ENCODE data around the gene SLC22A12.

Gene SLC22A12

DNA sequence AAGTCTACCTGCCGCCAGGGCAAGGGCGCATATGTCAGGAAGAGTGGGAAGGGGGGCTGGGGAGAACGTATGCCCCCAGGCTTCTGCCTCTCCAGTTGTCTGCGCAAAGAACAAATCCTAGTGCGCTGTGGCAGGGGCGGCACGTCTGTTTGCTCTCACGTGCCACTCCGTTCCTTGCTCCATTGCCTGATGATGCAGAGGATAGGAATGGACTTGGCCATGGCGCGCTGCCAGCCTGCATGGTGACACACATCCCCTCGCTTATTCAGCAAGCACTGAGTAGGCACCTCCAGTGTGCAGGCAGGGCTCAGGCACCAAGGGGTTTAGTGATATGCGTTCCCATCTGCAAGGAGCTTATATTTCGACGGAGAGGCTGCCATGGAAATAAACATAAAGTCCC lies 45.4 kb upstream of the SLC22A12 start:
- Histone ChIP-seq H3K4me2 (ENCODE audit: low read length, poor library complexity, severe bottlenecking) (no peak overlapping the region), H3K79me1 (replicated peaks; ENCODE audit: low read length, poor library complexity, severe bottlenecking) (no peaks in the 10 kb centered on the region), H3K27ac (ENCODE audit: low read length, poor library complexity, severe bottlenecking) (no peak overlapping the region), H3K14ac (ENCODE audit: low read length in 2 of 2) (no peak overlapping the region), H4K8ac (ENCODE audit: low read length) (no peak overlapping the region), H3K9me3 (ENCODE audit: control insufficient read depth, low read length) (peaks cover 12% of the 10 kb centered on the region), H2AK5ac (ENCODE audit: low read length, severe bottlenecking) (no peak overlapping the region), H3K4ac (ENCODE audit: low read depth in 1 of 2, low read length in 2 of 2) (no peak overlapping the region), H3K27me3 (ENCODE audit: control insufficient read depth in 1 of 2, insufficient read depth in 1 of 2, low read length in 2 of 2) (peaks cover 0 to 21% of the 10 kb centered on the region in 2 experiments), H4K91ac (ENCODE audit: low read length) (no peak overlapping the region), H3K18ac (ENCODE audit: low read depth in 1 of 2, low read length in 2 of 2) (no peak overlapping the region), H2BK12ac (ENCODE audit: low read length in 2 of 2) (no peak overlapping the region), H3K9ac (ENCODE audit: low read length) (no peak overlapping the region), H2BK120ac (ENCODE audit: low read depth, low read length) (no peak overlapping the region), H3K4me3 (ENCODE audit: insufficient read depth in 1 of 2, low read depth in 1 of 2, low read length in 2 of 2) (no peak overlapping the region), H3K36me3 (ENCODE audit: control insufficient read depth in 1 of 2, insufficient read depth in 2 of 2, low read depth in 1 of 2, low read length in 2 of 2) (no peaks in the 10 kb centered on the region), H2BK15ac (ENCODE audit: low read depth, poor library complexity, severe bottlenecking) (no peak overlapping the region), H3K4me1 (ENCODE audit: control insufficient read depth, insufficient read depth, low read depth, low read length) (peaks cover 6% of the 10 kb centered on the region), H2BK5ac (ENCODE audit: low read depth, low read length, poor library complexity, severe bottlenecking) (no peak overlapping the region), H2AFZ (ENCODE audit: low read depth, low read length) (no peak overlapping the region), H3K23ac (ENCODE audit: low read length in 2 of 2) (no peak overlapping the region)
- WGBS: 75% methylated on average over 15 of the region's 15 CpGs
- peak; percentile 50 for DNase-seq

- no peak overlapping the region for H4K91ac ChIP-seq (ENCODE audit: low read length)
- H3K4me3 ChIP-seq (ENCODE audit: insufficient read depth in 1 of 2, low read depth in 1 of 2, low read length in 2 of 2): no peak overlapping the region
- 84% methylated on average over 2 of the region's 2 CpGs for WGBS
- no peak overlapping the region for H3K9ac ChIP-seq (ENCODE audit: low read length)
- H4K8ac ChIP-seq (ENCODE audit: low read length): no peak overlapping the region
- no peak overlapping the region for H3K27ac ChIP-seq (ENCODE audit: low read length, poor library complexity, severe bottlenecking)
- no peak overlapping the region for H3K14ac ChIP-seq (ENCODE audit: low read length in 2 of 2)
- H3K23ac ChIP-seq (ENCODE audit: low read length in 2 of 2): no peak overlapping the region
- H3K9me3 ChIP-seq (ENCODE audit: control insufficient read depth, low read length): peaks cover 12% of the 10 kb centered on the region
- H2BK12ac ChIP-seq (ENCODE audit: low read length in 2 of 2): no peak overlapping the region
- no peaks in the 10 kb centered on the region for H3K79me1 ChIP-seq (replicated peaks; ENCODE audit: low read length, poor library complexity, severe bottlenecking)
- no peak for DNase-seq
- H3K4ac ChIP-seq (ENCODE audit: low read depth in 1 of 2, low read length in 2 of 2): no peak overlapping the region
- peaks cover 6% of the 10 kb centered on the region for H3K4me1 ChIP-seq (ENCODE audit: control insufficient read depth, insufficient read depth, low read depth, low read length)
- no peak overlapping the region for H2BK120ac ChIP-seq (ENCODE audit: low read depth, low read length)
- H2AFZ ChIP-seq (ENCODE audit: low read depth, low read length): no peak overlapping the region
- no peak overlapping the region for H3K4me2 ChIP-seq (ENCODE audit: low read length, poor library complexity, severe bottlenecking)
- no peak overlapping the region for H2BK5ac ChIP-seq (ENCODE audit: low read depth, low read length, poor library complexity, severe bottlenecking)
- no peak overlapping the region for H2AK5ac ChIP-seq (ENCODE audit: low read length, severe bottlenecking)
- H3K18ac ChIP-seq (ENCODE audit: low read depth in 1 of 2, low read length in 2 of 2): no peak overlapping the region
- H3K36me3 ChIP-seq (ENCODE audit: control insufficient read depth in 1 of 2, insufficient read depth in 2 of 2, low read depth in 1 of 2, low read length in 2 of 2): no peaks in the 10 kb centered on the region
- no peak overlapping the region for H2BK15ac ChIP-seq (ENCODE audit: low read depth, poor library complexity, severe bottlenecking)
- H3K27me3 ChIP-seq (ENCODE audit: control insufficient read depth in 1 of 2, insufficient read depth in 1 of 2, low read length in 2 of 2): peaks cover 0 to 18% of the 10 kb centered on the region in 2 experiments
Measured at GRCh38 chr11:64546176-64546575, 44.8 kb upstream of the SLC22A12 start.

GRCh38 chr11:64546600-64546999 lies 44.4 kb upstream of the SLC22A12 start:
- no peak overlapping the region for H2BK120ac ChIP-seq (ENCODE audit: low read depth, low read length)
- no peak overlapping the region for H3K27ac ChIP-seq (ENCODE audit: low read length, poor library complexity, severe bottlenecking)
- H3K27me3 ChIP-seq (ENCODE audit: control insufficient read depth in 1 of 2, insufficient read depth in 1 of 2, low read length in 2 of 2): peaks cover under 1 to 15% of the 10 kb centered on the region in 2 experiments
- no peak overlapping the region for H4K8ac ChIP-seq (ENCODE audit: low read length)
- no peak overlapping the region for H3K4me3 ChIP-seq (ENCODE audit: insufficient read depth in 1 of 2, low read depth in 1 of 2, low read length in 2 of 2)
- H2AFZ ChIP-seq (ENCODE audit: low read depth, low read length): no peak overlapping the region
- no peak overlapping the region for H3K18ac ChIP-seq (ENCODE audit: low read depth in 1 of 2, low read length in 2 of 2)
- H3K79me1 ChIP-seq (replicated peaks; ENCODE audit: low read length, poor library complexity, severe bottlenecking): no peaks in the 10 kb centered on the region
- WGBS: 87% methylated on average over 8 of the region's 8 CpGs
- peaks cover 6% of the 10 kb centered on the region for H3K4me1 ChIP-seq (ENCODE audit: control insufficient read depth, insufficient read depth, low read depth, low read length)
- no peak overlapping the region for H2BK12ac ChIP-seq (ENCODE audit: low read length in 2 of 2)
- peaks cover 12% of the 10 kb centered on the region for H3K9me3 ChIP-seq (ENCODE audit: control insufficient read depth, low read length)
- H3K4ac ChIP-seq (ENCODE audit: low read depth in 1 of 2, low read length in 2 of 2): no peak overlapping the region
- no peak overlapping the region for H2BK5ac ChIP-seq (ENCODE audit: low read depth, low read length, poor library complexity, severe bottlenecking)
- DNase-seq: no peak
- H3K9ac ChIP-seq (ENCODE audit: low read length): no peak overlapping the region
- H3K4me2 ChIP-seq (ENCODE audit: low read length, poor library complexity, severe bottlenecking): no peak overlapping the region
- no peaks in the 10 kb centered on the region for H3K36me3 ChIP-seq (ENCODE audit: control insufficient read depth in 1 of 2, insufficient read depth in 2 of 2, low read depth in 1 of 2, low read length in 2 of 2)
- H2AK5ac ChIP-seq (ENCODE audit: low read length, severe bottlenecking): no peak overlapping the region
- no peak overlapping the region for H4K91ac ChIP-seq (ENCODE audit: low read length)
- no peak overlapping the region for H2BK15ac ChIP-seq (ENCODE audit: low read depth, poor library complexity, severe bottlenecking)
- H3K14ac ChIP-seq (ENCODE audit: low read length in 2 of 2): no peak overlapping the region
- no peak overlapping the region for H3K23ac ChIP-seq (ENCODE audit: low read length in 2 of 2)

- Histone ChIP-seq H4K8ac (ENCODE audit: low read length) (no peak overlapping the region), H3K79me1 (replicated peaks; ENCODE audit: low read length, poor library complexity, severe bottlenecking) (no peaks in the 10 kb centered on the region), H3K9me3 (ENCODE audit: control insufficient read depth, low read length) (peaks cover 2% of the 10 kb centered on the region), H3K4me1 (ENCODE audit: control insufficient read depth, insufficient read depth, low read depth, low read length) (peaks cover 17% of the 10 kb centered on the region), H4K91ac (ENCODE audit: low read length) (no peak overlapping the region), H3K9ac (ENCODE audit: low read length) (no peak overlapping the region), H3K27ac (ENCODE audit: low read length, poor library complexity, severe bottlenecking) (no peak overlapping the region), H3K18ac (ENCODE audit: low read depth in 1 of 2, low read length in 2 of 2) (no peak overlapping the region), H3K4ac (ENCODE audit: low read depth in 1 of 2, low read length in 2 of 2) (no peak overlapping the region), H3K36me3 (ENCODE audit: control insufficient read depth in 1 of 2, insufficient read depth in 2 of 2, low read depth in 1 of 2, low read length in 2 of 2) (no peaks in the 10 kb centered on the region), H3K14ac (ENCODE audit: low read length in 2 of 2) (no peak overlapping the region), H2AK5ac (ENCODE audit: low read length, severe bottlenecking) (no peak overlapping the region), H3K27me3 (ENCODE audit: control insufficient read depth in 1 of 2, insufficient read depth in 1 of 2, low read length in 2 of 2) (peaks cover 4 to 13% of the 10 kb centered on the region in 2 experiments), H2AFZ (ENCODE audit: low read depth, low read length) (no peak overlapping the region), H3K4me3 (ENCODE audit: insufficient read depth in 1 of 2, low read depth in 1 of 2, low read length in 2 of 2) (no peak overlapping the region), H3K4me2 (ENCODE audit: low read length, poor library complexity, severe bottlenecking) (no peak overlapping the region), H2BK5ac (ENCODE audit: low read depth, low read length, poor library complexity, severe bottlenecking) (no peak overlapping the region), H2BK12ac (ENCODE audit: low read length in 2 of 2) (no peak overlapping the region), H2BK15ac (ENCODE audit: low read depth, poor library complexity, severe bottlenecking) (no peak overlapping the region), H3K23ac (ENCODE audit: low read length in 2 of 2) (no peak overlapping the region), H2BK120ac (ENCODE audit: low read depth, low read length) (no peak overlapping the region)
- WGBS: 83% methylated on average over 1 of the region's 4 CpGs
- DNase-seq: no peak
Measured at GRCh38 chr11:64549969-64550368, 41.1 kb upstream of the SLC22A12 start.
